GM19239 (cell line): ENCODE measurements around the gene VEZT.
"Not testable (repeated sequence)": the region's sequence is repeated elsewhere in the genome, so short reads cannot be mapped to it uniquely, and the experiment has no call there.

Experiments
- DNase-seq: peaks from one replicate; pipeline ENCODE4 v3.0.0; 2011; ENCODE audit warnings: low spot score; ENCODE audit not compliant: insufficient read length
- FAIRE-seq: peaks from 2 replicates; lab custom pipeline; 2011; peaks lifted over from hg19 to GRCh38; lab: Jason Lieb, UNC

The VEZT gene

GRCh38 chr12:95218150-95219133 lies 835 bp downstream of the VEZT start:
- DNase-seq (no peak), FAIRE-seq (peak; percentile 93)

GRCh38 chr12:95220190-95220589 lies 2.6 kb downstream of the VEZT start:
- FAIRE-seq (no peak), DNase-seq (no peak)

GRCh38 chr12:95220726-95221125 lies 3.1 kb downstream of the VEZT start:
- DNase-seq (no peak), FAIRE-seq (no peak)

- FAIRE-seq: no peak
- DNase-seq: no peak
Measured at GRCh38 chr12:95224202-95225170, 6.9 kb downstream of the VEZT start.

- DNase-seq (no peak), FAIRE-seq (no peak)
Measured at GRCh38 chr12:95225645-95226212, 8.1 kb downstream of the VEZT start.

GRCh38 chr12:95227818-95228356 lies 10.3 kb downstream of the VEZT start:
- DNase-seq (no peak), FAIRE-seq (no peak)

- FAIRE-seq (no peak), DNase-seq (no peak)
Measured at GRCh38 chr12:95228617-95229016, 11.0 kb downstream of the VEZT start.

- FAIRE-seq: no peak
- no peak for DNase-seq
Measured at GRCh38 chr12:95229636-95230035, 12.0 kb downstream of the VEZT start.

- no peak for FAIRE-seq
- DNase-seq: no peak
Measured at GRCh38 chr12:95230313-95230712, 12.7 kb downstream of the VEZT start.

- FAIRE-seq (no peak), DNase-seq (no peak)
Measured at GRCh38 chr12:95231190-95231589, 13.6 kb downstream of the VEZT start.

GRCh38 chr12:95234187-95234586 lies 16.6 kb downstream of the VEZT start:
- not testable (repeated sequence) for DNase-seq, FAIRE-seq

GRCh38 chr12:95235621-95236020 lies 18.0 kb downstream of the VEZT start:
- not testable (repeated sequence) for FAIRE-seq, DNase-seq

GRCh38 chr12:95237315-95237714 lies 19.7 kb downstream of the VEZT start:
- FAIRE-seq (no peak), DNase-seq (no peak)

- FAIRE-seq: no peak
- DNase-seq: no peak
Measured at GRCh38 chr12:95238150-95238549, 20.5 kb downstream of the VEZT start.

- no peak for FAIRE-seq
Measured at GRCh38 chr12:95239216-95239615, 21.6 kb downstream of the VEZT start.

GRCh38 chr12:95239835-95240234 lies 22.2 kb downstream of the VEZT start:
- not testable (repeated sequence) for FAIRE-seq, DNase-seq

More at GRCh38 chr12:95239216-95239615, 21.6 kb downstream of the VEZT start:
- DNase-seq: no peak

- DNase-seq: no peak
- peak; percentile 11 for FAIRE-seq
Measured at GRCh38 chr12:95240556-95240955, 22.9 kb downstream of the VEZT start.

- DNase-seq, FAIRE-seq: not testable (repeated sequence)
Measured at GRCh38 chr12:95241138-95241537, 23.5 kb downstream of the VEZT start.

- DNase-seq (no peak), FAIRE-seq (no peak)
Measured at GRCh38 chr12:95241761-95242506, 24.3 kb downstream of the VEZT start.
